ENCODE data around the gene CCDC88C.

GRCh38 chr14:91229005-91229382 lies 188.6 kb downstream of the CCDC88C start:
- TF ChIP-seq CTCF (IDR thresholded peaks at IDR 0.05; ENCODE audit: low read depth, low read length) (no peak), EZH2phosphoT487 (IDR thresholded peaks at IDR 0.05; ENCODE audit: low read depth) (no peak)

Data from OCI-LY3 (cell line).